ENCODE measurements around the gene ATP5F1B. TPM values are rescaled to one million over a fixed set of nuclear protein-coding genes. Genes with fewer than 3 reads are reported as not detected.
A peak's percentile ranks its signal among the peaks of the same experiment; 100 is the strongest.

The ATP5F1B gene
- total and polyA plus RNA-seq, 2 of the 8 experiments (the other 6 are each of a cell fraction or from before 2014, with no cell fraction given) = 900 to 1,522 TPM

DNA sequence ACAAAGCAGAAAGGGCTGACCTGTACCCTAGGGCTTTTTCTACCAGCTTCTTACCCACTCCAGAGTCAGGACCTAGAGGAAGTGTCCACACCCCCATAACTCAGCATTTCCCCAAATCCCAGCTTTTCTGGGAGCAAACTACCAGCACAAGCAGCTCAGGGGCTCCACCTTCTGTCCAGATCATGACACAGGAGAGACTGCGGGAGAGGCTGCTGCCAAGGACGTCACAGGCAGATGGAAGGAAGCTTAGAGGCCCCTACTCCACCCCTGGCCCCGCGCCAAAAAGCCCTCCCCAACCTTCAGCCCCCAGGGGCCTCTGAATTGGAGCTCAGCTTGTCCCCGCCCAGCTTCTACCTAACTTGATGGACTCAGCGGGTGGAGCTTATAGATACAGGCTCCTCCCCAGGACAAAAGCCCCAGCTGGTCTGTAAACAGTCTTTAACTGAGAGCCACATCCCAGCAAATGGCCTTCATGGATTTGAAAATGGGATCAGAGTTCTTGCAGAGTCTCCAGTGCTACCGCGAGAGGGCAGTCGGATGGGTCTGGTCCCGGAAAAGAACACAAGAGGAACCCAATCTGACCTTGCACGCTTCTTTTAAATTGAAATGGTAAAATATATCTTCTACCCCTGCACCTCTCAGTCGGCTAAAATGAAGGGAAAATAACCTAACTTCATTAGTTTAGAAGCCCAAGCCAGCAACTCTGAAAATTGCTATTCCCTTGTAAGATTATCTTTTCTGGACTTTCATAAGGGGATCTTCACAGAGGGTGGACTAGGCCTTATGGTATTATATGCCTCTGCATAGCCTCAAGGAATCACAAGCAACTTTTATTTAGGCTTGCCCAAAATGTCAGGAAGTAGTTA is 8.9 kb downstream of the ATP5F1B start:
- Histone ChIP-seq H2BK5ac (ENCODE audit: low read depth, low read length) (peak overlapping the region; percentile 27; the same call in 1 of the 2 replicates), H3K4me3 (ENCODE audit: extremely low read depth in 1 of 4, insufficient read depth in 2 of 4, low read depth in 3 of 4, low read length in 4 of 4) (peak overlapping the region; percentile 86 to 90 (median 88); a peak in 7 of 8 replicates), H3K9me3 (ENCODE audit: insufficient read depth in 2 of 2, low read depth in 1 of 2, low read length in 1 of 2) (no peaks in the 10 kb centered on the region), H2BK20ac (ENCODE audit: low read length) (no peak overlapping the region), H3K4me2 (ENCODE audit: insufficient read depth in 1 of 2, low read depth in 2 of 2, low read length in 2 of 2) (peak overlapping the region; percentile 98 to 99), H3K14ac (ENCODE audit: insufficient read length) (no peak overlapping the region), H4K91ac (replicated peaks; ENCODE audit: insufficient read length, low read length) (no peak overlapping the region), H4K20me1 (replicated peaks in 1 of 2; ENCODE audit: control insufficient read depth in 1 of 2, insufficient read depth in 2 of 2, low read length in 2 of 2) (peaks cover 3 to 6% of the 10 kb centered on the region in 2 experiments), H4K8ac (ENCODE audit: extremely low read depth, insufficient read depth, low read length) (no peak overlapping the region), H2BK12ac (ENCODE audit: low read depth, low read length) (0 out of 2 replicates have a peak overlapping the region, but pooled peaks have one; percentile 13), H3K36me3 (ENCODE audit: control insufficient read depth in 2 of 4, insufficient read depth in 4 of 4, low read length in 3 of 4) (peaks cover 9 to 44% (median 38%) of the 10 kb centered on the region in 4 experiments), H2BK120ac (replicated peaks; ENCODE audit: low read depth, low read length) (no peak overlapping the region), H3K27me3 (replicated peaks in 1 of 4; ENCODE audit: control insufficient read depth in 3 of 4, extremely low read depth in 1 of 4, insufficient read depth in 3 of 4, low read length in 3 of 4) (no peaks in the 10 kb centered on the region), H3K9ac (replicated peaks in 1 of 4; ENCODE audit: extremely low read depth in 1 of 4, low read depth in 3 of 4, low read length in 3 of 4) (peak overlapping the region in 2 of 4 experiments; percentile 2 to 5; a peak in 1 of 7 replicates), H3K4ac (replicated peaks; ENCODE audit: insufficient read length, low read depth, low read length) (no peak overlapping the region), H3K4me1 (replicated peaks in 1 of 4; ENCODE audit: control insufficient read depth in 3 of 4, insufficient read depth in 4 of 4, low read length in 3 of 4) (peaks cover 8 to 36% (median 24%) of the 10 kb centered on the region in 4 experiments), H3K79me1 (ENCODE audit: low read depth, low read length) (no peaks in the 10 kb centered on the region), H2AK5ac (ENCODE audit: low read depth, low read length) (no peak overlapping the region), H3K23ac (ENCODE audit: insufficient read length) (no peak overlapping the region), H3K79me2 (ENCODE audit: control insufficient read depth in 1 of 2, insufficient read depth in 2 of 2, low read length in 2 of 2) (peaks cover 0 to 9% of the 10 kb centered on the region in 2 experiments; a peak in 2 of 4 replicates), H2AFZ (ENCODE audit: low read length) (no peak overlapping the region), H3K56ac (replicated peaks; ENCODE audit: insufficient read length, low read depth, low read length) (no peak overlapping the region), H3K23me2 (ENCODE audit: low read depth, low read length) (peaks cover 16% of the 10 kb centered on the region; the same call in 1 of the 2 replicates), H4K5ac (ENCODE audit: insufficient read length, low read depth, low read length) (no peak overlapping the region), H3K27ac (ENCODE audit: low read depth, low read length) (peak overlapping the region; percentile 27; the same call in 1 of the 2 replicates), H3K18ac (ENCODE audit: extremely low read depth, low read length) (no peak overlapping the region; the same call in 1 of the 2 replicates), H2BK15ac (ENCODE audit: low read length) (no peak overlapping the region)
- DNase-seq (ENCODE audit: low read depth in 1 of 2, low spot score in 2 of 2) = peak; percentile 92 to 95
- FAIRE-seq = peak; percentile 84
- ChIA-PET CTCF (ENCODE audit: partially characterized antibody) (interaction anchor here (0.6 to 7.4 kb wide), 48 partner anchors 10 to 607 kb away, joined by 3 to 107 read pairs (median 4); partner anchors contain the start of genes ATP5F1B, GLS2, PTGES3 and RBMS2), POLR2A (ENCODE audit: partially characterized antibody) (interaction anchor here (0.5 to 5.8 kb wide), 21 partner anchors 8 to 448 kb away, joined by 3 to 60 read pairs (median 4); partner anchors contain the start of genes ATP5F1B, NACA, PRIM1 and PTGES3)
- WGBS, 2 experiments (ENCODE audit: extremely low coverage in 1 of 2, insufficient coverage in 1 of 2, insufficient read length in 1 of 2, insufficient replicate concordance in 2 of 2, low coverage in 1 of 2, low lambda C conversion rate in 2 of 2, missing lambda C conversion rate in 1 of 2) = 7% methylated on average over 12 of the region's 12 CpGs; no CpG with 5 or more reads in 1 of the 2 experiments
- TF ChIP-seq JUND (IDR thresholded peaks at IDR 0.05; ENCODE audit: low read length) = peak; percentile 10; the same call in 1 of the 2 replicates
- TF ChIP-seq CBX5 (IDR thresholded peaks at IDR 0.05; ENCODE audit: low read depth, low read length) = no peak
- TF ChIP-seq TEAD4 (IDR thresholded peaks at IDR 0.05; ENCODE audit: low read depth, low read length) = no peak
- no peak for TF ChIP-seq BCL11A (IDR thresholded peaks at IDR 0.05; ENCODE audit: low read depth in 2 of 2, low read length in 2 of 2)
- no peak for TF ChIP-seq KDM4A (IDR thresholded peaks at IDR 0.05; ENCODE audit: low read depth, low read length, severe bottlenecking)
- TF ChIP-seq TAF1 (IDR thresholded peaks at IDR 0.05; ENCODE audit: low read depth, low read length) = peak; percentile 36; the same call in 1 of the 2 replicates
- peak; percentile 67 to 70 (median 68) for TF ChIP-seq CTCF (IDR thresholded peaks at IDR 0.05; ENCODE audit: control extremely low read depth in 1 of 3, insufficient read depth in 1 of 3, low read depth in 1 of 3, low read length in 3 of 3)
